Measurements from ENCODE around the gene UBE2I.
"Not testable (repeated sequence)": the region's sequence is repeated elsewhere in the genome, so short reads cannot be mapped to it uniquely, and the experiment has no call there.

The UBE2I gene

GRCh38 chr16:1277617-1278282 is 31.7 kb upstream of the UBE2I start:
- no peak for DNase-seq (ENCODE audit: low read depth, low spot score)

GRCh38 chr16:1278477-1278876 is 31.0 kb upstream of the UBE2I start:
- no peak for DNase-seq (ENCODE audit: low read depth, low spot score)

- no peak for DNase-seq (ENCODE audit: low read depth, low spot score)
Measured at GRCh38 chr16:1279081-1279944, 30.1 kb upstream of the UBE2I start.

- DNase-seq (ENCODE audit: low read depth, low spot score) = no peak
Measured at GRCh38 chr16:1279945-1280589, 29.4 kb upstream of the UBE2I start.

GRCh38 chr16:1280783-1281182 is 28.7 kb upstream of the UBE2I start:
- no peak for DNase-seq (ENCODE audit: low read depth, low spot score)

GRCh38 chr16:1281517-1281916 is 27.9 kb upstream of the UBE2I start:
- DNase-seq (ENCODE audit: low read depth, low spot score) = no peak

GRCh38 chr16:1282324-1282973 is 27.0 kb upstream of the UBE2I start:
- DNase-seq (ENCODE audit: low read depth, low spot score) = no peak

GRCh38 chr16:1283296-1283695 is 26.1 kb upstream of the UBE2I start:
- no peak for DNase-seq (ENCODE audit: low read depth, low spot score)

GRCh38 chr16:1283996-1284616 is 25.3 kb upstream of the UBE2I start:
- no peak for DNase-seq (ENCODE audit: low read depth, low spot score)

GRCh38 chr16:1285669-1286512 is 23.5 kb upstream of the UBE2I start:
- no peak for DNase-seq (ENCODE audit: low read depth, low spot score)

GRCh38 chr16:1286513-1287094 is 22.8 kb upstream of the UBE2I start:
- DNase-seq (ENCODE audit: low read depth, low spot score) = no peak

- DNase-seq (ENCODE audit: low read depth, low spot score) = no peak
Measured at GRCh38 chr16:1287982-1288670, 21.3 kb upstream of the UBE2I start.

GRCh38 chr16:1288813-1289476 is 20.5 kb upstream of the UBE2I start:
- DNase-seq (ENCODE audit: low read depth, low spot score) = no peak

GRCh38 chr16:1289477-1289866 is 20.0 kb upstream of the UBE2I start:
- no peak for DNase-seq (ENCODE audit: low read depth, low spot score)

GRCh38 chr16:1290063-1290501 is 19.4 kb upstream of the UBE2I start:
- DNase-seq (ENCODE audit: low read depth, low spot score) = no peak

- no peak for DNase-seq (ENCODE audit: low read depth, low spot score)
Measured at GRCh38 chr16:1290860-1291575, 18.4 kb upstream of the UBE2I start.

GRCh38 chr16:1291576-1291974 is 17.9 kb upstream of the UBE2I start:
- no peak for DNase-seq (ENCODE audit: low read depth, low spot score)

GRCh38 chr16:1292208-1292607 is 17.2 kb upstream of the UBE2I start:
- not testable (repeated sequence) for DNase-seq (ENCODE audit: low read depth, low spot score)
